H1 (cell line): ENCODE results near the gene RIMBP2. TPM values are rescaled to one million over a fixed set of nuclear protein-coding genes. Genes with fewer than 3 reads are reported as not detected.

Experiments
- CTCF ChIA-PET: fragments of 300-600 bp; sonication (Branson Sonifier 250); formaldehyde crosslinking; loops from one replicate; lab custom pipeline; 2021; ENCODE audit not compliant: partially characterized antibody; lab: Charles Lee
- POLR2A ChIA-PET: fragments of 300-600 bp; sonication (Branson Sonifier 250); formaldehyde crosslinking; loops from one replicate; lab custom pipeline; 2021; ENCODE audit warnings: inconsistent platforms; ENCODE audit not compliant: partially characterized antibody; lab: Charles Lee
- DNase-seq, 2 experiments: peaks; one replicate each; pipeline versions ENCODE4 v3.0.0 to v3.0.0-alpha.2; 2010 to 2022; ENCODE audit warnings: low spot score in 2 of 2, low read depth in 1 of 2, mixed read lengths in 1 of 2
- FAIRE-seq: peaks from 2 replicates; lab custom pipeline; 2011; peaks lifted over from hg19 to GRCh38; lab: Jason Lieb, UNC
- H2AFZ ChIP-seq: 2 replicates; pipeline ENCODE4 v1.8.1; 2012; ENCODE audit warnings: low read length, inconsistent platforms
- H2AK5ac ChIP-seq: 2 replicates; pipeline ENCODE4 v1.6.1; 2013; ENCODE audit warnings: low read depth, low read length
- H2BK120ac ChIP-seq: replicated peaks from 2 replicates; pipeline ENCODE3; 2013; ENCODE audit warnings: low read depth, low read length, inconsistent platforms
- H2BK12ac ChIP-seq: 2 replicates; pipeline ENCODE4 v1.6.1; 2013; ENCODE audit warnings: low read depth, low read length
- H2BK15ac ChIP-seq: 2 replicates; pipeline ENCODE4 v1.6.1; 2013; ENCODE audit warnings: low read length
- H2BK20ac ChIP-seq: 2 replicates; pipeline ENCODE4 v1.6.1; 2013; ENCODE audit warnings: low read length
- H2BK5ac ChIP-seq: 2 replicates; pipeline ENCODE4 v1.6.1; 2013; ENCODE audit warnings: low read depth, low read length
- H3K14ac ChIP-seq: 2 replicates; pipeline ENCODE4 v1.6.1; 2013; ENCODE audit warnings: inconsistent platforms; ENCODE audit not compliant: insufficient read length
- H3K18ac ChIP-seq: 2 replicates; pipeline ENCODE4 v1.6.1; 2013; ENCODE audit warnings: low read length; ENCODE audit errors: extremely low read depth
- H3K23ac ChIP-seq: 2 replicates; pipeline ENCODE4 v1.6.1; 2013; ENCODE audit warnings: inconsistent platforms; ENCODE audit not compliant: insufficient read length
- H3K23me2 ChIP-seq: 2 replicates; pipeline ENCODE4 v1.6.1; 2013; ENCODE audit warnings: low read depth, low read length
- H3K27ac ChIP-seq: 2 replicates; pipeline ENCODE4 v1.6.1; 2011; ENCODE audit warnings: low read depth, low read length, inconsistent platforms
- H3K27me3 ChIP-seq, 4 experiments: replicated peaks in 1 of 4; 1 replicate in 1 of 4; 2 replicates in 3 of 4; pipeline versions ENCODE4 v1.6.1 to v1.8.1; 2011 to 2013; ENCODE audit warnings: low read length in 3 of 4, mild to moderate bottlenecking in 3 of 4, inconsistent platforms in 2 of 4, mixed read lengths in 2 of 4, moderate library complexity in 1 of 4; ENCODE audit not compliant: control insufficient read depth in 3 of 4, insufficient read depth in 3 of 4; ENCODE audit errors: extremely low read depth in 1 of 4
- H3K36me3 ChIP-seq, 4 experiments: 2 replicates each; pipeline versions ENCODE4 v1.6.1 to v1.8.1; 2011 to 2013; ENCODE audit warnings: mild to moderate bottlenecking in 4 of 4, low read length in 3 of 4, moderate library complexity in 2 of 4, control low read depth in 1 of 4, inconsistent platforms in 1 of 4; ENCODE audit not compliant: insufficient read depth in 4 of 4, control insufficient read depth in 2 of 4
- H3K4ac ChIP-seq: replicated peaks from 2 replicates; pipeline ENCODE3; 2013; ENCODE audit warnings: low read length, low read depth, mixed read lengths, inconsistent platforms; ENCODE audit not compliant: insufficient read length
- H3K4me1 ChIP-seq, 4 experiments: replicated peaks in 1 of 4; 1 replicate in 1 of 4; 2 replicates in 3 of 4; pipeline versions ENCODE4 v1.6.1 to v1.8.1; 2011 to 2013; ENCODE audit warnings: low read length in 3 of 4, inconsistent platforms in 2 of 4, mixed read lengths in 1 of 4; ENCODE audit not compliant: insufficient read depth in 4 of 4, control insufficient read depth in 3 of 4
- H3K4me2 ChIP-seq, 2 experiments: 2 replicates each; pipeline versions ENCODE4 v1.6.1 to v1.8.1; 2011 to 2013; ENCODE audit warnings: low read depth in 2 of 2, low read length in 2 of 2, control low read depth in 1 of 2, inconsistent platforms in 1 of 2, mild to moderate bottlenecking in 1 of 2; ENCODE audit not compliant: insufficient read depth in 1 of 2
- H3K4me3 ChIP-seq, 4 experiments: fragments of 200-600, 300-600 bp in 1 of 4; sonication (generic), shearing (Covaris generic), sonication (Bioruptor Twin) in 1 of 4; 2 replicates each; pipeline versions ENCODE4 v1.5.1 to v1.8.1; 2011 to 2016; ENCODE audit warnings: low read length in 4 of 4, low read depth in 3 of 4, control low read depth in 2 of 4, inconsistent platforms in 2 of 4, mild to moderate bottlenecking in 2 of 4, mixed read lengths in 1 of 4, moderate library complexity in 1 of 4; ENCODE audit not compliant: insufficient read depth in 2 of 4; ENCODE audit errors: extremely low read depth in 1 of 4
- H3K56ac ChIP-seq: replicated peaks from 2 replicates; pipeline ENCODE3; 2013; ENCODE audit warnings: low read depth, mild to moderate bottlenecking, mixed read lengths, low read length, inconsistent platforms; ENCODE audit not compliant: insufficient read length
- H3K79me1 ChIP-seq: 2 replicates; pipeline ENCODE4 v1.6.1; 2013; ENCODE audit warnings: low read depth, low read length, control low read depth
- H3K79me2 ChIP-seq, 2 experiments: 2 replicates each; pipeline versions ENCODE4 v1.6.1 to v1.8.1; 2012 to 2013; ENCODE audit warnings: low read length in 2 of 2, mild to moderate bottlenecking in 2 of 2, inconsistent platforms in 1 of 2; ENCODE audit not compliant: insufficient read depth in 2 of 2, control insufficient read depth in 1 of 2
- H3K9ac ChIP-seq, 4 experiments: replicated peaks in 1 of 4; 1 replicate in 1 of 4; 2 replicates in 3 of 4; pipeline versions ENCODE4 v1.6.1 to v1.8.1; 2011 to 2013; ENCODE audit warnings: low read depth in 3 of 4, low read length in 3 of 4, control low read depth in 2 of 4, mild to moderate bottlenecking in 2 of 4, moderate library complexity in 2 of 4, inconsistent platforms in 1 of 4; ENCODE audit errors: extremely low read depth in 1 of 4
- H3K9me3 ChIP-seq, 2 experiments: 2 replicates each; pipeline versions ENCODE4 v1.6.1 to v1.8.1; 2012 to 2013; ENCODE audit warnings: mild to moderate bottlenecking in 2 of 2, moderate library complexity in 2 of 2, control low read depth in 1 of 2, inconsistent platforms in 1 of 2, low read depth in 1 of 2, low read length in 1 of 2, mixed read lengths in 1 of 2; ENCODE audit not compliant: insufficient read depth in 2 of 2
- H4K20me1 ChIP-seq, 2 experiments: replicated peaks in 1 of 2; 2 replicates each; pipeline versions ENCODE3 to v1.8.1; 2011 to 2013; ENCODE audit warnings: inconsistent platforms in 2 of 2, low read length in 2 of 2, mild to moderate bottlenecking in 1 of 2; ENCODE audit not compliant: insufficient read depth in 2 of 2, control insufficient read depth in 1 of 2
- H4K5ac ChIP-seq: 2 replicates; pipeline ENCODE4 v1.6.1; 2013; ENCODE audit warnings: low read length, low read depth, mixed read lengths, inconsistent platforms; ENCODE audit not compliant: insufficient read length
- H4K8ac ChIP-seq: 2 replicates; pipeline ENCODE4 v1.8.0; 2013; ENCODE audit warnings: mild to moderate bottlenecking, moderate library complexity, low read length, inconsistent platforms; ENCODE audit not compliant: insufficient read depth; ENCODE audit errors: extremely low read depth
- H4K91ac ChIP-seq: replicated peaks from 2 replicates; pipeline ENCODE3; 2013; ENCODE audit warnings: low read length, mixed read lengths, inconsistent platforms; ENCODE audit not compliant: insufficient read length
- BRCA1 ChIP-seq: IDR thresholded peaks from 2 replicates; pipeline ENCODE4 v1.6.1; 2012; ENCODE audit warnings: low read depth, low read length, improper control_type of control experiment
- CBX8 ChIP-seq: fragments of 300-800, 300-1000 bp; sonication (generic); IDR thresholded peaks from 2 replicates; pipeline ENCODE4 v1.7.1; 2016; ENCODE audit warnings: low read depth, low read length, borderline replicate concordance
- CHD1 ChIP-seq: IDR thresholded peaks from 2 replicates; pipeline ENCODE4 v1.6.1; 2012; ENCODE audit warnings: low read depth, low read length, improper control_type of control experiment
- EP300 ChIP-seq, 2 experiments: IDR thresholded peaks; 1 replicate in 1 of 2; 2 replicates in 1 of 2; pipeline ENCODE4 v1.6.1; 2011 to 2012; ENCODE audit warnings: low read depth in 2 of 2, low read length in 2 of 2, mild to moderate bottlenecking in 2 of 2, borderline replicate concordance in 1 of 2, inconsistent platforms in 1 of 2, moderate library complexity in 1 of 2
- FOSL1 ChIP-seq: IDR thresholded peaks from 2 replicates; pipeline ENCODE4 v1.6.1; 2011; ENCODE audit warnings: mild to moderate bottlenecking, low read depth, low read length, moderate library complexity; ENCODE audit not compliant: insufficient read depth
- GTF2F1 ChIP-seq: IDR thresholded peaks from 2 replicates; pipeline ENCODE4 v1.6.1; 2012; ENCODE audit warnings: low read depth, low read length, improper control_type of control experiment, borderline replicate concordance
- HDAC2 ChIP-seq, 2 experiments: fragments of 300-600 bp in 1 of 2; sonication (generic) in 1 of 2; IDR thresholded peaks; 2 replicates each; pipeline ENCODE4 v1.6.1; 2011 to 2012; ENCODE audit warnings: low read depth in 2 of 2, low read length in 2 of 2, mild to moderate bottlenecking in 2 of 2, moderate library complexity in 2 of 2, borderline replicate concordance in 1 of 2, inconsistent platforms in 1 of 2
- KDM1A ChIP-seq: fragments of 200-600, 300-600 bp; sonication (generic); IDR thresholded peaks from 2 replicates; pipeline ENCODE4 v1.7.1; 2016; ENCODE audit warnings: mild to moderate bottlenecking, low read length, borderline replicate concordance
- KDM4A ChIP-seq: IDR thresholded peaks from one replicate; pipeline ENCODE4 v1.7.1; 2012; ENCODE audit warnings: low read depth, mild to moderate bottlenecking, moderate library complexity, low read length, inconsistent platforms; ENCODE audit not compliant: severe bottlenecking
- RFX5 ChIP-seq: IDR thresholded peaks from 2 replicates; pipeline ENCODE4 v1.6.1; 2011; ENCODE audit warnings: low read depth, low read length, improper control_type of control experiment, borderline replicate concordance
- RNF2 ChIP-seq: fragments of 200-900, 300-1000 bp; sonication (generic); IDR thresholded peaks from 2 replicates; pipeline ENCODE4 v1.7.1; 2016; ENCODE audit warnings: borderline replicate concordance, low read depth, mild to moderate bottlenecking, antibody characterized with exemption, low read length; ENCODE audit not compliant: poor library complexity, severe bottlenecking; ENCODE audit errors: missing control alignments
- SP4 ChIP-seq: IDR thresholded peaks from 2 replicates; pipeline ENCODE4 v1.6.1; 2012; ENCODE audit warnings: low read length, inconsistent platforms
- SUZ12 ChIP-seq: fragments of 200-600 bp; sonication (generic); IDR thresholded peaks from 2 replicates; pipeline ENCODE4 v1.6.1; 2012; ENCODE audit warnings: mild to moderate bottlenecking, inconsistent platforms, low read length, moderate library complexity, mixed read lengths
- WGBS, 2 experiments: shearing (Covaris generic) in 1 of 2; methylation state at CpG; one replicate each; pipeline versions ENCODE4 v1.1.6 to v1.1.7; 2013 to 2015; ENCODE audit warnings: low lambda C conversion rate in 2 of 2, mixed read lengths in 2 of 2, inconsistent platforms in 1 of 2, low coverage in 1 of 2, missing lambda C conversion rate in 1 of 2; ENCODE audit not compliant: insufficient replicate concordance in 2 of 2, insufficient coverage in 1 of 2, insufficient read length in 1 of 2; ENCODE audit errors: extremely low coverage in 1 of 2, missing lambda C conversion rate in 1 of 2; 5-methylcytosine and 5-hydroxymethylcytosine counted together
- polyA plus RNA-seq, 7 experiments: library from polyadenylated mRNA; depleted of rRNA in 3 of 7; stranded (reverse) in 5 of 7; unstranded in 2 of 7; fragments of >200 nt in 5 of 7; fragments of 200-250 nt in 2 of 7; gene quantifications; 1 replicate in 5 of 7; 2 replicates in 1 of 7; 4 replicates in 1 of 7; pipeline versions ENCODE4 v1.2.1 to v1.2.3, GENCODE V29; 2011 to 2013; ENCODE audit warnings: missing spikeins in 2 of 7, mixed read lengths in 2 of 7
- total RNA-seq: library from RNA; stranded (reverse); fragmentation: NEBNext Ultra II Directional; extraction: Animal tissue kit (Norgen Biotek cat#: 25700); gene quantifications from 2 replicates; pipeline ENCODE4 v1.2.1, GENCODE V29; 2021

The RIMBP2 gene
- total and polyA plus RNA-seq, 2 of the 8 experiments (the other 6 are each of a cell fraction or from before 2014, with no cell fraction given) = 0.18 to 0.65 TPM

GRCh38 chr12:130421896-130422295 lies 294.2 kb downstream of the RIMBP2 start:
- Histone ChIP-seq H3K23me2 (no peaks in the 10 kb centered on the region; the same call in 1 of the 2 replicates), H3K23ac (no peak overlapping the region), H2BK12ac (no peak overlapping the region), H4K8ac (no peak overlapping the region), H3K79me2 (no peaks in the 10 kb centered on the region), H4K5ac (no peak overlapping the region), H2AFZ (no peak overlapping the region), H3K79me1 (no peaks in the 10 kb centered on the region), H4K20me1 (no peaks in the 10 kb centered on the region), H3K9ac (no peak overlapping the region), H3K27me3 (no peaks in the 10 kb centered on the region), H3K9me3 (no peaks in the 10 kb centered on the region), H3K56ac (no peak overlapping the region), H2BK20ac (no peak overlapping the region), H3K4me1 (peaks cover 0 to 2% (median 0%) of the 10 kb centered on the region in 4 experiments; a peak in 1 of 7 replicates), H3K4ac (no peak overlapping the region), H3K4me2 (no peak overlapping the region), H3K36me3 (no peaks in the 10 kb centered on the region), H2AK5ac (no peak overlapping the region), H2BK15ac (0 out of 2 replicates have a peak overlapping the region, but pooled peaks have one; percentile 29), H3K4me3 (no peak overlapping the region), H4K91ac (no peak overlapping the region), H3K18ac (no peak overlapping the region), H3K14ac (no peak overlapping the region), H2BK5ac (no peak overlapping the region), H2BK120ac (no peak overlapping the region), H3K27ac (no peak overlapping the region)
- DNase-seq = peak in 1 of 2 experiments; percentile 22
- no peak for FAIRE-seq
- CTCF ChIA-PET = interaction anchor here (1.2 kb wide), 2 partner anchors 331 to 408 kb away, joined by 3 read pairs; no protein-coding TSS in a partner anchor
- POLR2A ChIA-PET = no interaction called here
- 85% methylated on average over 6 of the region's 6 CpGs; no CpG with 5 or more reads in 1 of the 2 experiments for WGBS, 2 experiments
- TF ChIP-seq CHD1 = no peak
- no peak for TF ChIP-seq BRCA1
- TF ChIP-seq KDM4A = no peak
- TF ChIP-seq HDAC2 (IDR thresholded peaks at IDR 0.05; ENCODE audit: borderline replicate concordance in 1 of 2, low read depth in 2 of 2, low read length in 2 of 2) = no peak
- TF ChIP-seq GTF2F1 = no peak
- no peak for TF ChIP-seq EP300 (IDR thresholded peaks at IDR 0.05; ENCODE audit: borderline replicate concordance in 1 of 2, low read depth in 2 of 2, low read length in 2 of 2)
- no peak for TF ChIP-seq CBX8
- no peak for TF ChIP-seq SP4
- no peak for TF ChIP-seq SUZ12
- TF ChIP-seq RFX5 = no peak
- TF ChIP-seq RNF2 = no peak
- TF ChIP-seq FOSL1 = no peak
- no peak for TF ChIP-seq KDM1A
